Measurements from ENCODE around the gene TRIM49B.
A peak's percentile ranks its signal among the peaks of the same experiment; 100 is the strongest.
"Not testable (repeated sequence)": the region's sequence is repeated elsewhere in the genome, so short reads cannot be mapped to it uniquely, and the experiment has no call there.

The TRIM49B gene, protein sequence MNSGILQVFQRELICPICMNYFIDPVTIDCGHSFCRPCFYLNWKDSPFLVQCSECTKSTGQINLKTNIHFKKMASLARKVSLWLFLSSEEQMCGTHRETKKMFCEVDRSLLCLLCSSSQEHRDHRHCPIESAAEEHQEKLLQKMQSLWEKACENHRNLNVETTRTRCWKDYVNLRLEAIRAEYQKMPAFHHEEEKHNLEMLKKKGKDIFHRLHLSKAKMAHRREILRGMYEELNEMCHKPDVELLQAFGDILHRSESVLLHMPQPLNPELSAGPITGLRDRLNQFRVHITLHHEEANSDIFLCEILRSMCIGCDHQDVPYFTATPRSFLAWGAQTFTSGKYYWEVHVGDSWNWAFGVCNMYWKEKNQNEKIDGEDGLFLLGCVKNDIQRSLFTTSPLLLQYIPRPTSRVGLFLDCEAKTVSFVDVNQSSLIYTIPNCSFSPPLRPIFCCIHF
- long read RNA-seq: 0 reads

DNA sequence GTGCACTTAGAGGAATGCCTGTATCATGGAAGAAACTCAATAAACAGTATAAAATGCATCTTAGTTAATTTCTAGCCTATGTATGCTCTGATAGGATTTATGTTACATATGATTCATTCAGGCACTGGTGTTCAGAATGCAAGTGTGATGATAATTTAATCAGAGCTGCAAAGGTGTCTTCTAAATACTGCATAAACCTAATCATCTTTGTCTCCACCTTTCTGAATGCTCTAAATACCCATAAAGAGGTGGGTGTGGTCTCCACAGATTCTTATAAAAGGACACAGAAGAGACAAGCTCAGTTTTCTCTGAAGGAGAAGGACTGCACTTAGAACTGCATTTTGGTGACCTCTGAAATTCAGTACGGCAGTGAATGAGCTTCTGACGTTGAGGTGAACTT, at the start of gene TRIM49B:
TRIM49B (plus strand) TSS at position 301 of the 400 bp plus-strand sequence. CDS start 2,777 bp downstream, outside the sequence.
- not testable (repeated sequence) for H3K4me3 ChIP-seq (replicated peaks; ENCODE audit: insufficient read depth, low read length); H3K27ac ChIP-seq (replicated peaks); H3K27me3 ChIP-seq (ENCODE audit: insufficient read depth, poor library complexity, severe bottlenecking); DNase-seq (ENCODE audit: low read depth in 1 of 2, low spot score in 1 of 2)

DNA sequence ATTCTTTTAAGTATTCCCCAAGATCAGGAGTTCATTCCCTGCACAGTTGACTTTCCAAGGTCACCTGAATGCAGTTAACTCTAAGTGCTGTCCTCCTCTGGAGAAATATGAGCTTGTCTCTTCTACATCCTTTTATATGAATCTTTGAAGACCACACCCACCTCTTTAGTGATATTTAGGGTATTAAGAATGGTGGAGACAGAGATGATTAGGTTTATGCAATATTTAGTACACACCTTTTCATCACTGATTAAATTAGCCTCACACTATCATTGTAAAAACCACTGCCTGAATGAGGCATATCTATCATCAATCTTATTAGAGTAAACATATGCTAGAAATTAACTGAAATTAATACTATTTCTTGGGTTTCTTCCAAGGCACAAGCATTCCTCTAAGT, 44.8 kb upstream of the TRIM49B start, which contains the start of gene TRIM51G:
TRIM51G (minus strand) TSS at position 101 of the 400 bp plus-strand sequence. CDS start 2,190 bp downstream, outside the sequence.
- DNase-seq (ENCODE audit: low read depth in 1 of 2, low spot score in 1 of 2); H3K4me3 ChIP-seq (replicated peaks; ENCODE audit: insufficient read depth, low read length); H3K27me3 ChIP-seq (ENCODE audit: insufficient read depth, poor library complexity, severe bottlenecking); H3K27ac ChIP-seq (replicated peaks): not testable (repeated sequence)

DNA sequence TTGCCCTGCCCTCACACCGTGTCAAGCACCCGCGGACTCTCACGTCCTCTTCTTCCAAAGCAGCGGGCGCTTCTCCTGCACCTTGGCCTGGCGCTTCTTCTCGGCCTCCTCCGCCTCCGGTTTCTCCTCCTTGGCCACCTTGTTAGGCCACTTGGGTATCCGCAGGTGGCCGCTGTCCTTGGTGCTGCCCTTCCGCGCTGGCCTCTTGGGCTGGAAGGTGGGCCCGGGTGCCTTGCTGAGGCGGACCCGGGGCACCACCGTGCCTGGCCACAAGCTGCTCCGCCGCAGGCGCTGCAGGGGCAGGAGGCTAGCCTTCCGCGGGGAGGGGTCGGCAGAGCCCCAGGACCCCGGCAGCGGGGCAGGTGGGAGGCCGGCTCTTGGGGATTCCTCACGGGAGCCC, 19.6 kb downstream of the TRIM49B start:
- H3K4me3 ChIP-seq (replicated peaks; ENCODE audit: insufficient read depth, low read length); DNase-seq (ENCODE audit: low read depth in 1 of 2, low spot score in 1 of 2); H3K27me3 ChIP-seq (ENCODE audit: insufficient read depth, poor library complexity, severe bottlenecking); H3K27ac ChIP-seq (replicated peaks): not testable (repeated sequence)
- TF ChIP-seq, protein P1, sequence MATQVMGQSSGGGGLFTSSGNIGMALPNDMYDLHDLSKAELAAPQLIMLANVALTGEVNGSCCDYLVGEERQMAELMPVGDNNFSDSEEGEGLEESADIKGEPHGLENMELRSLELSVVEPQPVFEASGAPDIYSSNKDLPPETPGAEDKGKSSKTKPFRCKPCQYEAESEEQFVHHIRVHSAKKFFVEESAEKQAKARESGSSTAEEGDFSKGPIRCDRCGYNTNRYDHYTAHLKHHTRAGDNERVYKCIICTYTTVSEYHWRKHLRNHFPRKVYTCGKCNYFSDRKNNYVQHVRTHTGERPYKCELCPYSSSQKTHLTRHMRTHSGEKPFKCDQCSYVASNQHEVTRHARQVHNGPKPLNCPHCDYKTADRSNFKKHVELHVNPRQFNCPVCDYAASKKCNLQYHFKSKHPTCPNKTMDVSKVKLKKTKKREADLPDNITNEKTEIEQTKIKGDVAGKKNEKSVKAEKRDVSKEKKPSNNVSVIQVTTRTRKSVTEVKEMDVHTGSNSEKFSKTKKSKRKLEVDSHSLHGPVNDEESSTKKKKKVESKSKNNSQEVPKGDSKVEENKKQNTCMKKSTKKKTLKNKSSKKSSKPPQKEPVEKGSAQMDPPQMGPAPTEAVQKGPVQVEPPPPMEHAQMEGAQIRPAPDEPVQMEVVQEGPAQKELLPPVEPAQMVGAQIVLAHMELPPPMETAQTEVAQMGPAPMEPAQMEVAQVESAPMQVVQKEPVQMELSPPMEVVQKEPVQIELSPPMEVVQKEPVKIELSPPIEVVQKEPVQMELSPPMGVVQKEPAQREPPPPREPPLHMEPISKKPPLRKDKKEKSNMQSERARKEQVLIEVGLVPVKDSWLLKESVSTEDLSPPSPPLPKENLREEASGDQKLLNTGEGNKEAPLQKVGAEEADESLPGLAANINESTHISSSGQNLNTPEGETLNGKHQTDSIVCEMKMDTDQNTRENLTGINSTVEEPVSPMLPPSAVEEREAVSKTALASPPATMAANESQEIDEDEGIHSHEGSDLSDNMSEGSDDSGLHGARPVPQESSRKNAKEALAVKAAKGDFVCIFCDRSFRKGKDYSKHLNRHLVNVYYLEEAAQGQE (IDR thresholded peaks at IDR 0.05; ENCODE audit: insufficient replicate concordance, low read depth): peak; percentile 83

GRCh38 chr11:49049821-49050220, 21.2 kb downstream of the TRIM49B start:
- H3K27ac ChIP-seq (replicated peaks); H3K4me3 ChIP-seq (replicated peaks; ENCODE audit: insufficient read depth, low read length); H3K27me3 ChIP-seq (ENCODE audit: insufficient read depth, poor library complexity, severe bottlenecking); DNase-seq (ENCODE audit: low read depth in 1 of 2, low spot score in 1 of 2): not testable (repeated sequence)

GRCh38 chr11:49059012-49059411, 30.4 kb downstream of the TRIM49B start, which contains the start of gene TRIM64C:
TSS of gene TRIM64C (minus strand) at chr11:49059112. CDS start at chr11:49059112, 0 bp downstream.
- H3K27me3 ChIP-seq (ENCODE audit: insufficient read depth, poor library complexity, severe bottlenecking); H3K4me3 ChIP-seq (replicated peaks; ENCODE audit: insufficient read depth, low read length): not testable (repeated sequence)

DNA sequence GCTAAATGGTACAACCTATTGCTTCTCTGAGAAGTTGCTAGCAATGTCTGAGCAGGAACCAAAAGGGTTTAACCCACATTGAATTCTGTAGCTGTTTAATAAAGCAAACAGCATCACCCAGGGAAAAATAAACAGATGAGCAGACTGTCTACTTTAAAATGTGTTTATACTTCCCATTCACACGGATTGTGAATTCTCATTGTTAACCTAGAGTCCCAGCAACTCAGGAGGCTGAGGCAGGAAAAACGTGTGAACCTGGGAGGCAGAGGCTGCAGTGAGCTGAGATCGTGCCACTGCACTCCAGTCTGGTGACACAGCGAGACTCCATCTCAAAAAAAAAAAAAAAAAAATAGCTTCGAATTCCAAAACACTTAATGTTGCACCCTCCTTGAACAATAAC, 41.3 kb downstream of the TRIM49B start:
- DNase-seq (ENCODE audit: low read depth in 1 of 2, low spot score in 1 of 2); H3K4me3 ChIP-seq (replicated peaks; ENCODE audit: insufficient read depth, low read length): not testable (repeated sequence)

More at GRCh38 chr11:49059012-49059411, 30.4 kb downstream of the TRIM49B start, which contains the start of gene TRIM64C:
- H3K27ac ChIP-seq (replicated peaks); DNase-seq (ENCODE audit: low read depth in 1 of 2, low spot score in 1 of 2): not testable (repeated sequence)

More for the DNA sequence above, 41.3 kb downstream of the TRIM49B start:
- not testable (repeated sequence) for H3K27me3 ChIP-seq (ENCODE audit: insufficient read depth, poor library complexity, severe bottlenecking); H3K27ac ChIP-seq (replicated peaks)

Data from HL-60 (cell line).